GM12892 (cell line): ENCODE results near the gene JPH3.

Source experiments
- POLR2A ChIP-seq: IDR thresholded peaks from 2 replicates; pipeline ENCODE4 v1.6.1; 2011; ENCODE audit warnings: low read depth, low read length, control low read depth
- POLR2AphosphoS5 ChIP-seq: IDR thresholded peaks from 2 replicates; pipeline ENCODE4 v1.6.1; 2011; ENCODE audit warnings: low read depth, low read length, control low read depth
- TAF1 ChIP-seq: IDR thresholded peaks from 2 replicates; pipeline ENCODE4 v1.6.1; 2011; ENCODE audit warnings: low read depth, mild to moderate bottlenecking, control low read depth, low read length, borderline replicate concordance

DNA sequence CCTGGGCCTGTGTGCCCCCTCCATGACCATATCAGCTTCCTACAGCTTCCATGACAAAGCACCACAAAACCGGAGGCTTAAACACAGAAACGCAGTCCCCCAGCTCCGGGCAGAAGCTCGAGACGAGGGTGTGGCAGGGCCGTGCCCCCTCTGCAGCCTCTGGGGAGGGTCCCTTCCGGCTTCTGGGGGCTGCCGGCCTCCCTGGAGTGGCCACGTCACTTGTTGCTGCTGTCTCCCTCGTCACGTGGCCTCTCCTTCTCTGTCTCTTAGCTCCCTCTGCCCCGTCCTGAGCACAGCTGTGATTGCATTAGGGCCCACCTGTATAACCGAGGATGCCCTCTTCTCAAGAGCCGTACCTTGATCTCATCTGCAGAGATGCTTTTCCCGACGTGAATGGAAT is 64.6 kb downstream of the JPH3 start:
- TF ChIP-seq POLR2AphosphoS5 (no peak), TAF1 (no peak), POLR2A (no peak)
